Liver (tissue), 3 donors: ENCODE data around the gene UBE2S.

Experiments used
- CTCF ChIP-seq: fragments of 150-350 bp; IDR thresholded peaks from 2 replicates; pipeline ENCODE4 v1.5.1; 2017; ENCODE audit warnings: improper control_type of control experiment, low read depth, low read length; ENCODE audit not compliant: missing input control
- JUND ChIP-seq, 2 donors: IDR thresholded peaks; 2 replicates each; pipeline ENCODE4 v1.6.1; 2016; ENCODE audit warnings: antibody characterized with exemption in 2 of 2
- donor health status: healthy.
- donor health status: healthy.

GRCh38 chr19:55353803-55354697 is 53.5 kb downstream of the UBE2S start:
- TF ChIP-seq JUND (IDR thresholded peaks at IDR 0.05) (no peak), CTCF (no peak)
